Liver (tissue), 9 donors: Measurements from ENCODE around the gene RBM10. TPM values are rescaled to one million over a fixed set of nuclear protein-coding genes. Genes with fewer than 3 reads are reported as not detected.
"Not testable (repeated sequence)": the region's sequence is repeated elsewhere in the genome, so short reads cannot be mapped to it uniquely, and the experiment has no call there.

Source experiments
- DNase-seq: peaks from one replicate; pipeline ENCODE4 v3.0.0-alpha.2; 2017; ENCODE audit warnings: low spot score
- H3K27ac ChIP-seq, 2 donors: one replicate each; pipeline ENCODE4 v1.7.0; 2013; ENCODE audit warnings: inconsistent platforms in 2 of 2, low read length in 2 of 2, control low read depth in 1 of 2, low read depth in 1 of 2, mild to moderate bottlenecking in 1 of 2
- H3K27me3 ChIP-seq, 4 donors: one replicate each; pipeline versions ENCODE4 v1.6.1 to v1.7.0; 2013; ENCODE audit warnings: low read length in 3 of 4, inconsistent platforms in 1 of 4, mild to moderate bottlenecking in 1 of 4, moderate library complexity in 1 of 4; ENCODE audit not compliant: control insufficient read depth in 4 of 4, insufficient read depth in 4 of 4
- H3K36me3 ChIP-seq, 4 donors: one replicate each; pipeline versions ENCODE4 v1.6.1 to v1.7.0; 2013; ENCODE audit warnings: low read length in 3 of 4, mild to moderate bottlenecking in 3 of 4, low read depth in 1 of 4, moderate library complexity in 1 of 4; ENCODE audit not compliant: control insufficient read depth in 4 of 4, insufficient read depth in 3 of 4
- H3K4me1 ChIP-seq, 4 donors: one replicate each; pipeline versions ENCODE4 v1.6.1 to v1.7.0; 2013; ENCODE audit warnings: low read length in 3 of 4, mild to moderate bottlenecking in 3 of 4, moderate library complexity in 1 of 4; ENCODE audit not compliant: control insufficient read depth in 4 of 4, insufficient read depth in 4 of 4
- H3K4me3 ChIP-seq, 3 donors: one replicate each; pipeline versions ENCODE4 v1.6.1 to v1.7.0; 2013; ENCODE audit warnings: low read length in 3 of 3, control low read depth in 1 of 3, low read depth in 1 of 3, mild to moderate bottlenecking in 1 of 3
- H3K9ac ChIP-seq, 2 donors: one replicate each; pipeline ENCODE4 v1.7.0; 2013; ENCODE audit warnings: low read length in 2 of 2, mild to moderate bottlenecking in 2 of 2, moderate library complexity in 2 of 2, control low read depth in 1 of 2, low read depth in 1 of 2
- H3K9me3 ChIP-seq, 4 donors: one replicate each; pipeline versions ENCODE4 v1.6.1 to v1.7.0; 2013; ENCODE audit warnings: low read length in 3 of 4; ENCODE audit not compliant: control insufficient read depth in 4 of 4
- FOXA2 ChIP-seq: IDR thresholded peaks from 2 replicates; pipeline ENCODE4 v1.6.1; 2016; ENCODE audit warnings: antibody characterized with exemption
- GABPA ChIP-seq, 2 donors: IDR thresholded peaks in 1 of 2; conservative IDR thresholded peaks in 1 of 2; 2 replicates each; pipeline ENCODE4 v1.6.1; 2016; ENCODE audit warnings: antibody characterized with exemption in 2 of 2, mild to moderate bottlenecking in 1 of 2, moderate library complexity in 1 of 2
- HNF4A ChIP-seq, 2 donors: conservative IDR thresholded peaks; 2 replicates each; pipeline ENCODE4 v1.6.1; 2016; ENCODE audit warnings: antibody characterized with exemption in 2 of 2, mild to moderate bottlenecking in 2 of 2
- HNF4G ChIP-seq: IDR thresholded peaks from 2 replicates; pipeline ENCODE4 v1.6.1; 2016; ENCODE audit warnings: antibody characterized with exemption
- JUND ChIP-seq, 2 donors: IDR thresholded peaks; 2 replicates each; pipeline ENCODE4 v1.6.1; 2016; ENCODE audit warnings: antibody characterized with exemption in 2 of 2
- RAD21 ChIP-seq, 2 donors: IDR thresholded peaks; 2 replicates each; pipeline ENCODE4 v1.6.1; 2016; ENCODE audit warnings: antibody characterized with exemption in 2 of 2, mild to moderate bottlenecking in 2 of 2
- RXRA ChIP-seq, 2 donors: IDR thresholded peaks; 2 replicates each; pipeline ENCODE4 v1.6.1; 2017 to 2018; ENCODE audit warnings: antibody characterized with exemption in 2 of 2, mild to moderate bottlenecking in 1 of 2
- SP1 ChIP-seq: IDR thresholded peaks from 2 replicates; pipeline ENCODE4 v1.6.1; 2018; ENCODE audit warnings: antibody characterized with exemption, mild to moderate bottlenecking
- TAF1 ChIP-seq: conservative IDR thresholded peaks from 2 replicates; pipeline ENCODE4 v1.6.1; 2016; ENCODE audit warnings: antibody characterized with exemption, mild to moderate bottlenecking
- YY1 ChIP-seq: IDR thresholded peaks from 2 replicates; pipeline ENCODE4 v1.6.1; 2016; ENCODE audit warnings: antibody characterized with exemption, mild to moderate bottlenecking
- WGBS: extraction: QIAGEN DNeasy Blood & Tissue Kit; methylation state at CpG from one replicate; pipeline ENCODE4 v1.1.7; 2013; 5-methylcytosine and 5-hydroxymethylcytosine counted together
- polyA plus RNA-seq, 2 donors: library from polyadenylated mRNA; stranded (reverse) in 1 of 2; unstranded in 1 of 2; fragments of 200-250 nt in 1 of 2; fragments of >200 nt in 1 of 2; fragmentation: Nextera tagmentation in 1 of 2; extraction: Ambion mirVana in 1 of 2; gene quantifications; one replicate each; pipeline versions ENCODE4 v1.2.1 to v1.2.3, GENCODE V29; 2013 to 2015
- total RNA-seq, 2 donors: library from RNA; depleted of rRNA; stranded (reverse); fragments of >200 nt; gene quantifications; one replicate each; pipeline ENCODE4 v1.2.3, GENCODE V29; 2014
- TF ChIP-seq, protein P1 (sequence below): IDR thresholded peaks from 2 replicates; pipeline ENCODE4 v1.6.1; 2016; ENCODE audit warnings: antibody characterized with exemption
- donor health status: healthy.
- donor health status: healthy.
- donor health status: healthy.
- donor health status: healthy.
- donor health status: healthy.

The RBM10 gene
- total and polyA plus RNA-seq, 4 donors: 8.2 to 26.6 (median 17.5) TPM

DNA sequence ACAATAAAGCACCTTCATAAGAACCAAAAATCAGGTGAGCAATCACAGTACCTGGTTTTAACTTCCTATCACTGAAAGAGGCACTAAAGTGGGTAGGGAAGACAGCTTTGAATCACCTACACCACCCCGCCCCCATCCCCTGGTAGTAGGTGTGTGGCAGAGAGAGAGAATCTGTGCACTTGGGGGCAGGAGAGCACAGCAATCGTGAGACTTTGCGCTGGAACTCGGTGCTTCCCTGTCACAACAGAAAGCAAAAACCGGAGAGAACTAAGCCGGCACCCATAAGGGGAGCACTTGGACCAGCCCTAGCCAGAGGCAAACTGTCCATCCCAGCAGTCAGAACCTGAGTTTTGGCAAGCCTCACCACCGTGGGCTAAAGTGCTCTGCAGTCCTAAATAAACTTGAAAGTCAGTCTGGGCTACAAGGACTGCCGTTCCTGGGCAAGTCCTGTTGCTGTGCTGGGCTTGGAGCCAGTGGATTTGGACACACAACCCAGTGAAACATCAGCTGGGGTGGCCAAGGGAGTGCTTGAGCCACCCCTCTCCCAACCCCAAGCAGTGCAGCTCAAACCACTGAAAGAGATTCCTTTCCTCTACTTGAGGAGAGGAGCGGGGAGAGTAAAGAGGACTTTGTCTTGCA, 32.6 kb upstream of the RBM10 start:
- H3K9ac ChIP-seq: no peak overlapping the region

DNA sequence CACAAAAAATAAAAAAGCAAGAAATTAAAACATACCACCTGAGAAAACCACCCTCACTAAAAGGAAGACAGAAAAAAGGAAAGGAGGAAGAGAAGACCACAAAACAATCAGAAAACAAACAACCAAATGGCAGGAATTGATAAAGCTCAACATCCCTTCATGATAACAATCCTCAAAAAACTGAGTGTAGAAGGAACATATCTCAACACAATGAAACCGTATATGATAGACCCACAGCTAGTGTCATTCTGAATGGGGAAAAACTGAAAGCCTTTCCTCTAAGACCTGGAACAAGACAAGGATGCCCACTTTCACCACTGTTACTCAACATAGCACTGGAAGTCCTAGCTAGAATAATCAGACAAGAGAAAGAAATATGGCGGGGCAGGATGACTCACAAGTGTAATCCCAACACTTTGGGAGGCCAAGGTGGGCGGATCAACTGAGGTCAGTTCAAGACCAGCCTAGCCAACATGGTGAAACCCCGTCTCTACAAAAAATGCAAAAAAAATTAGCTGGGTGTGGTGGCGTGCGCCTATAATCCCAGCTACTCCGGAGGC, 28.4 kb upstream of the RBM10 start:
- H3K9ac ChIP-seq, H3K27ac ChIP-seq, H3K9me3 ChIP-seq, H3K36me3 ChIP-seq, H3K27me3 ChIP-seq, H3K4me1 ChIP-seq, DNase-seq, H3K4me3 ChIP-seq: not testable (repeated sequence)
- 96% methylated on average over 7 of the region's 7 CpGs for WGBS

More for the DNA sequence above, 32.6 kb upstream of the RBM10 start:
- H3K36me3 ChIP-seq: peaks cover 0 to 2% (median 0%) of the 10 kb centered on the region in 4 donors
- DNase-seq: no peak
- 57% methylated on average over 9 of the region's 9 CpGs for WGBS
- H3K4me3 ChIP-seq: no peak overlapping the region
- peaks cover 0 to 2% (median 0%) of the 10 kb centered on the region in 4 donors for H3K27me3 ChIP-seq
- no peak overlapping the region for H3K27ac ChIP-seq
- H3K4me1 ChIP-seq: no peaks in the 10 kb centered on the region
- H3K9me3 ChIP-seq: no peaks in the 10 kb centered on the region
- TF ChIP-seq FOXA2 (no peak), HNF4A (conservative IDR thresholded peaks at IDR 0.05) (peak; percentile 7 to 38), HNF4G (no peak), RAD21 (IDR thresholded peaks at IDR 0.05) (peak; percentile 23 to 24), SP1 (no peak)

DNA sequence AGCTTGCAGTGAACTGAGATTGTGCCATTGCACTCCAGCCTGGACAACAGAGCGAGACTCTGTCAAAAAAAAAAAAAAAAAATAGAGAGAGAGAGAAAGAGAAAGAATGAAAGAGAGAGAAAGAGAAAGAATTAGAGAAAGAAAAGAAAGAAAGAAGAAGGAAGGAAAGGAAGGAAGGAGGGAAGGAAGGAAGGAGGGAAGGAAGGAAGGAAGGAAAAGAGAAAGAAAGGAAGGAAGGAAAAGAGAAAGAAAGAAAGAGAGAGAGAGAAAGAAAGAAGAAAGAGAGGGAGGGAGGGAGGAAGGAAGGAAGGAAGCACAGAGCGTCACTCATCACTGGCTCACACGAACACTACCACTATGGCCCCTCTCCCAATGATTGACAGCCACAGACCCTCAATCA, 20.6 kb upstream of the RBM10 start:
- H3K9me3 ChIP-seq, H3K27ac ChIP-seq, H3K9ac ChIP-seq, H3K4me3 ChIP-seq, H3K36me3 ChIP-seq, DNase-seq, H3K27me3 ChIP-seq, H3K4me1 ChIP-seq: not testable (repeated sequence)
- 91% methylated on average over 3 of the region's 3 CpGs for WGBS

DNA sequence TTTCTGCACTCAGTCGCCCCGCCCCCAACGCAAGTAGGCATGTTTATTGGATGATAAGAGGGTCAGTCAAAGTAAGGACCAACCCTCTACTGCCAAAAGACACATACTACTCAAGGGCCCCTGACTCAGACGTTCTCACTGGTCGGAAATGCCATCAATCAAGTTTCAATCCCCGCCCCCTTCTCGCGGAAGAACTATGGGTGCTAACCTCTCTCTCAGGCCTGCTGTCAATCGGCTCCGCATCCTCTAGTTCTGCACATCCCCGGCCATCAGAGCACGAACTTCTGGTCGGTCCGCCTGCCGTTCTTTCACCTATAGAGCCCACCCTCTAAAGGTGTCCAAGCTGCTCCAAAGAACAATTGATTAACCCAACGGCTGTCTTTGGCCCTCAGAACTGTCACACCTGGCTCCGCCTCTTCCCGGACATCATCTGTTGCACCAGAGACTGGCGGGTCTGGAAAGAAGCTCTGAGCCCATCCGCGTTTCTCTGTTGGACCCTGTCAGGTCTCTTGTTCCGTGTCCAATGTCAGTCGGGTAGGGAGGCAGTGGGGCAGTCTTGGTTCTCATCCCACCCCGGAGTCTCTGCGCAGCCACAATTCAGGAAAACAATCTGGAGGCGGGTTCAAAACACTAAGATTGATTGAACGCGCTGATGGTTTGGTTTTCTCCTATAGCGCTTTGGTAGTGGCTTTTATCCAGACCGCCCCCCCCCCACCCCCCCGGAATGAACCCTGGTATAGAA, 15.7 kb upstream of the RBM10 start:
- Histone ChIP-seq H3K27ac (peak overlapping the region; percentile 68 to 73), H3K9ac (no peak overlapping the region), H3K9me3 (no peaks in the 10 kb centered on the region), H3K4me1 (no peaks in the 10 kb centered on the region), H3K36me3 (no peaks in the 10 kb centered on the region), H3K4me3 (peak overlapping the region; percentile 49 to 72 (median 63)), H3K27me3 (no peaks in the 10 kb centered on the region)
- TF ChIP-seq SP1: peak; percentile 88
- no peak for TF ChIP-seq JUND (IDR thresholded peaks at IDR 0.05)
- TF ChIP-seq RXRA (IDR thresholded peaks at IDR 0.05): peak in 1 of 2 donors; percentile 21
- peak; percentile 47 for TF ChIP-seq TAF1
- TF ChIP-seq RAD21 (IDR thresholded peaks at IDR 0.05): no peak
- TF ChIP-seq, protein P1, sequence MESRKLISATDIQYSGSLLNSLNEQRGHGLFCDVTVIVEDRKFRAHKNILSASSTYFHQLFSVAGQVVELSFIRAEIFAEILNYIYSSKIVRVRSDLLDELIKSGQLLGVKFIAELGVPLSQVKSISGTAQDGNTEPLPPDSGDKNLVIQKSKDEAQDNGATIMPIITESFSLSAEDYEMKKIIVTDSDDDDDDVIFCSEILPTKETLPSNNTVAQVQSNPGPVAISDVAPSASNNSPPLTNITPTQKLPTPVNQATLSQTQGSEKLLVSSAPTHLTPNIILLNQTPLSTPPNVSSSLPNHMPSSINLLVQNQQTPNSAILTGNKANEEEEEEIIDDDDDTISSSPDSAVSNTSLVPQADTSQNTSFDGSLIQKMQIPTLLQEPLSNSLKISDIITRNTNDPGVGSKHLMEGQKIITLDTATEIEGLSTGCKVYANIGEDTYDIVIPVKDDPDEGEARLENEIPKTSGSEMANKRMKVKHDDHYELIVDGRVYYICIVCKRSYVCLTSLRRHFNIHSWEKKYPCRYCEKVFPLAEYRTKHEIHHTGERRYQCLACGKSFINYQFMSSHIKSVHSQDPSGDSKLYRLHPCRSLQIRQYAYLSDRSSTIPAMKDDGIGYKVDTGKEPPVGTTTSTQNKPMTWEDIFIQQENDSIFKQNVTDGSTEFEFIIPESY: peak; percentile 46
- peak; percentile 54 for TF ChIP-seq YY1
- TF ChIP-seq GABPA (IDR thresholded peaks at IDR 0.05 in 1 of 2, conservative IDR thresholded peaks at IDR 0.05 in 1 of 2): peak; percentile 19 to 58
- under 1% methylated on average over 31 of the region's 31 CpGs for WGBS
- DNase-seq: peak; percentile 92
